GM12864 (cell line): ENCODE results near the gene LZTR1.
A peak's percentile ranks its signal among the peaks of the same experiment; 100 is the strongest.

Source experiments
- DNase-seq: peaks from one replicate; pipeline ENCODE4 v3.0.0-alpha.2; 2011; ENCODE audit warnings: low read depth
- H3K4me3 ChIP-seq: 2 replicates; pipeline ENCODE4 v1.5.1; 2011; ENCODE audit warnings: mild to moderate bottlenecking, low read depth, low read length, control low read depth
- TF ChIP-seq, protein P1 (sequence below): IDR thresholded peaks from 2 replicates; pipeline ENCODE4 v1.5.1; 2011; ENCODE audit warnings: low read depth, mild to moderate bottlenecking, moderate library complexity, low read length, control low read depth, inconsistent platforms; ENCODE audit errors: missing control alignments

The LZTR1 gene

DNA sequence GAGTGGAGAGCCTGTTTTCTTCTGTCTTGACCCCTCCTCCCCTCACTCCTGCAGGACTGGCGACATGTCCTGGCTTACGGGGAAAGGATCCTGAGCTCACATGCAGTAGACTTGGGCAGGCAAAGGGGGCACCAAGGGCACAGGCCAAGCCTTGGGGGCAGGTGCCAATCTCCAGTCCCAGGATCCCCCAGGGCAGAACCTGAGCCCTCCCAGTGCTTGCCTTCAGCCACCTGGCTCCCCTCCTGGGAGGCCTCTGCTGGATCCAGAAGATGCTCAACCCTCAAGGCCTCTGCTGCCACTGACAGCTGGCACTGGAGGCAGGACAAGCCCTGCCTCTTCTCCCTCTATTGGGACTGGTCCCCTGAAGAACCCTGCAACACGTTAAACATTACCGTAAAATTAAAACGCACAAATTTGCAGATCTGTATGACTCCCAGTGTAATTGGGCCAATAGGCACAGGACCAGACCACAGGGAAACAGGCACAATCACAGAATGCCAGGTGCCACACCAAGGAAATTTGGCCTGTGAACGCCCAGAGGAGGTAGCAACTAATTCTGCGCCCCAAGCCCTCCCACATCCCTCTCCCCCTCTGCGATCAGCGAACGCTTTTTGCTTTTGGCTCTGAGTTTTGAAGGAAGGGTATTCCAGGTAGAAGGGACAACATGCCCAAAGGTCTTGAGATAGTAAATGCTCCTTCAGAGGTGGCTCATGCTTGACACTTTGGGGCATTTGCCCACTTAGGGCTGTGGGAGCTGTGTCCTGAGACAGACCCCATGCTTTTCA, 967 bp upstream of the LZTR1 start:
- no peak for DNase-seq
- H3K4me3 ChIP-seq: peak overlapping the region; percentile 84
- TF ChIP-seq, protein P1, sequence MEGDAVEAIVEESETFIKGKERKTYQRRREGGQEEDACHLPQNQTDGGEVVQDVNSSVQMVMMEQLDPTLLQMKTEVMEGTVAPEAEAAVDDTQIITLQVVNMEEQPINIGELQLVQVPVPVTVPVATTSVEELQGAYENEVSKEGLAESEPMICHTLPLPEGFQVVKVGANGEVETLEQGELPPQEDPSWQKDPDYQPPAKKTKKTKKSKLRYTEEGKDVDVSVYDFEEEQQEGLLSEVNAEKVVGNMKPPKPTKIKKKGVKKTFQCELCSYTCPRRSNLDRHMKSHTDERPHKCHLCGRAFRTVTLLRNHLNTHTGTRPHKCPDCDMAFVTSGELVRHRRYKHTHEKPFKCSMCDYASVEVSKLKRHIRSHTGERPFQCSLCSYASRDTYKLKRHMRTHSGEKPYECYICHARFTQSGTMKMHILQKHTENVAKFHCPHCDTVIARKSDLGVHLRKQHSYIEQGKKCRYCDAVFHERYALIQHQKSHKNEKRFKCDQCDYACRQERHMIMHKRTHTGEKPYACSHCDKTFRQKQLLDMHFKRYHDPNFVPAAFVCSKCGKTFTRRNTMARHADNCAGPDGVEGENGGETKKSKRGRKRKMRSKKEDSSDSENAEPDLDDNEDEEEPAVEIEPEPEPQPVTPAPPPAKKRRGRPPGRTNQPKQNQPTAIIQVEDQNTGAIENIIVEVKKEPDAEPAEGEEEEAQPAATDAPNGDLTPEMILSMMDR: no peak

DNA sequence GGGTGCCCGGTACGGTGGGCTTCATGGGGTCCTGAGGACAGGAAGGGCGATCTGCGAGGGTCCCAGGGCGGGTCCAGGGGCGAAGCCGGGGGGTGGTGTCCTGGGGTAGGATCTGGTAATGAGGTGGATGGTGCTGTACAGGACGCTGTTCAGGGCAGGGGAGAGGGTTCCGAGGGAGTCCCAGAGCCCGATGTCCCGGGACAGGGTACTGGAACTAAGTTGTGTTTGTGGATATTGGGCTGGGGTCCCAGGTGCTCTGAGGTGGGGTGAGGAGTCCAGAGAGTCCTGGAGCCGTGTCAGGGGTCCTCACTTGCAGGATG, 426 bp downstream of the LZTR1 start:
- TF ChIP-seq, protein P1: no peak
- DNase-seq: no peak
- peak overlapping the region; percentile 84 for H3K4me3 ChIP-seq

DNA sequence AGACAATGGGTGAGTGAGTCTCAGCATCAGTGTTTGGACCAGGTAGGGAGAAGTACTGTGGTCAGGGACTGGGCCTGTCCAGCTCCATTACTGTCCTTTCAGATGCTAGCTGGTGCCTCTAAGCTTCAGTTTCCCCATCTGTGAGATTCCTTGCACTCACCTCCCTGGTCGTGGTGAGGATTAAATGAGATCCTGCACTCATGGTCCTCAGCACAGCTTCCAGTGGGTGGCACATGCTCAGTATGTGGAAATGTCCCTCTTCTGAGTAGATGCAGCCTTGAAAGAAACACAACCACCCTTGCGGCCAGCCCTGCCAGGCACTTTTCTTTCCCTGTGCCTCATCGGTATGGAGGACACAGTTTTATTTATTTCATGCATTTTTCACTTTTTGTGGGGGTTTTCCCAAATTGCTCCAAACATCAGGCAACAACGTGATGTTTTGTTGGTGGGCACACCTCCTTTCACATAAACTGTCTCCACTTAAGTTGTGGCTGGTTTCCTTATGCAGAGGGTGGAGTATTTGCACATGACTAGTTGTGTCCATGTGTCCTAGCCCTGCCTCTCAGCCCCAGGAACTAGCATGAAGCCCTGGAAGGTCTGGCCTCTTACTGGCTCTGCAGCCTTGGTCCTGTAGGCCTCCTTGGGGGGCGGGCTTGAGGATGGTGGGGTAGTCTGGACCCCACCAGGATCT, 1.1 kb downstream of the LZTR1 start:
- no peak for DNase-seq

DNA sequence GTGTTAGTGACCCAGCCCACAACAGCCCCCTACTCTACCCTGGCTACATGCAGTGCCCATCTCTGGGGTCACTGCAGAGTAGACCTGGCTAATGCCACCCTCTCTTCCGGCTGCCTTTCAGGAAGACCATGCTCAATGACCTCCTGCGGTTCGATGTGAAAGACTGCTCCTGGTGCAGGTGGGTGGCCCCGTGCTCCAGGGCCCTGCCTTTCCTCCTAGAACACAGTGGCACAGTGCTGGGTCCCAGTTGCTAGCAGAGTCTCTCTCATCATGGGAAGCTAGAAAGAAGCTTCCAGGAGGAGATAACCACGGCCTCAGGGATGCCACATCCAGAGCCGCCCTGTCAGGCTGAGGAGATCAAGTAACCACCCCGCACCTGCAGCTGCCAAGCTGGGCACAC, 3.6 kb downstream of the LZTR1 start:
- TF ChIP-seq, protein P1: no peak
- no peak for DNase-seq
- H3K4me3 ChIP-seq: no peak overlapping the region

More for the DNA sequence above, 1.1 kb downstream of the LZTR1 start:
- peak overlapping the region; percentile 84 for H3K4me3 ChIP-seq
- TF ChIP-seq, protein P1: no peak

DNA sequence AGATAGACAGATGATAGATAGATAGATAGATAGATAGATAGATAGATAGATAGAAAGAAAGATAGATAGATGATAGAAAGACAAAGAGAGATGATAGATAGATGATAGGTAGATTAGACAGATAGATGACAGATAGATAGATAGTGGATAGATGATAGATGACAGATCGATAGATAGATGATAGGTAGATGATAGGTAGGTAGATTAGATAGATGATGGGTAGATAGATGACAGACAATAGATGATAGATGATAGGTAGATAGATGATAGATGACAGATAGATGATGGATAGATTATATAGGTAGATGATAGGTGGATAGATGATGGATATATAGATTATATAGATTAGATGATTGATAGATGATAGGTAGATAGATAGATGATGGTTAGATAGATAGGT, 4.3 kb downstream of the LZTR1 start:
- no peak overlapping the region for H3K4me3 ChIP-seq
- DNase-seq: no peak
- TF ChIP-seq, protein P1: no peak

DNA sequence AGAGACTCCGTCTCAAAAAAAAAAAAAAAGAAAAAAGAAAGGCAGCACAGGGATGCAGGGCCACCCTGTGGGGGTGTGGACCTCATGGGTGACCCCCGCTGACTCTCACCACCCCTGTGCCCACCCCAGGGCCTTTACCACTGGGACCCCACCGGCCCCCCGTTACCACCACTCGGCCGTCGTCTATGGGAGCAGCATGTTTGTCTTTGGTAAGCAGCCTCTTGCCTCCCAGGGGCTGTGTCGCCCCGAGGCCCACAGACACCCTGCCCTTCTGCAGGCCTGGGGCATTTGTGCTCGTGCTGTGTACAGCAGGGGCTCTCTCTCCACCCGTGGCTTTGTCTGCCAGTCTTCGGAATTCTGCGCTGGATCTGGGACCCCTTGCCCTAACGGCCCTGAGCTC, 5.3 kb downstream of the LZTR1 start:
- TF ChIP-seq, protein P1: no peak
- H3K4me3 ChIP-seq: no peak overlapping the region
- no peak for DNase-seq
